ENCODE results near the gene EPHA10. TPM values are rescaled to one million over a fixed set of nuclear protein-coding genes. Genes with fewer than 3 reads are reported as not detected.
"Not testable (repeated sequence)": the region's sequence is repeated elsewhere in the genome, so short reads cannot be mapped to it uniquely, and the experiment has no call there.

Gene EPHA10
- polyA plus RNA-seq, 1 donor from 2014 or later = 39.4 TPM

GRCh38 chr1:37739222-37739621, 25.7 kb downstream of the EPHA10 start:
- TF ChIP-seq SMC3 (conservative IDR thresholded peaks at IDR 0.05; ENCODE audit: poor library complexity) = no peak
- TF ChIP-seq EZH2 (IDR thresholded peaks at IDR 0.05; ENCODE audit: borderline replicate concordance, insufficient read depth, low read length, poor library complexity, severe bottlenecking) = no peak
- no peak for TF ChIP-seq REST (IDR thresholded peaks at IDR 0.05; ENCODE audit: borderline replicate concordance)
- no peak for TF ChIP-seq TAF1 (IDR thresholded peaks at IDR 0.05; ENCODE audit: low read depth)
- no peak for TF ChIP-seq CTCF (IDR thresholded peaks at IDR 0.05; ENCODE audit: poor library complexity, severe bottlenecking)
- no peak for TF ChIP-seq RAD21 (conservative IDR thresholded peaks at IDR 0.05)
- TF ChIP-seq EP300 (conservative IDR thresholded peaks at IDR 0.05; ENCODE audit: poor library complexity, severe bottlenecking) = no peak
- TF ChIP-seq MXI1 (conservative IDR thresholded peaks at IDR 0.05; ENCODE audit: poor library complexity, severe bottlenecking) = no peak
- no peak for TF ChIP-seq POLR2AphosphoS5 (IDR thresholded peaks at IDR 0.05)
- no peaks in the 10 kb centered on the region for H3K79me2 ChIP-seq (replicated peaks; ENCODE audit: insufficient read depth, low read length)
- H4K20me1 ChIP-seq (ENCODE audit: insufficient read depth) = no peaks in the 10 kb centered on the region
- H3K9me2 ChIP-seq (ENCODE audit: insufficient read depth, low read length) = no peaks in the 10 kb centered on the region
- H3K4me3 ChIP-seq (ENCODE audit: low read length) = no peak overlapping the region
- H2AFZ ChIP-seq (ENCODE audit: low read depth, low read length) = no peak overlapping the region
- no peak overlapping the region for H3K27ac ChIP-seq (ENCODE audit: low read length)
- no peaks in the 10 kb centered on the region for H3K36me3 ChIP-seq (ENCODE audit: insufficient read depth, low read length)
- H3K27me3 ChIP-seq (ENCODE audit: insufficient read depth, low read depth, low read length) = no peaks in the 10 kb centered on the region
- H3K9ac ChIP-seq (ENCODE audit: low read length) = no peak overlapping the region
- H3F3A ChIP-seq (ENCODE audit: insufficient read depth, low read length, poor library complexity, severe bottlenecking) = no peaks in the 10 kb centered on the region
- no peak overlapping the region for H3K4me2 ChIP-seq (ENCODE audit: low read length)
- peaks cover 12% of the 10 kb centered on the region for H3K9me3 ChIP-seq (ENCODE audit: low read length)

GRCh38 chr1:37738619-37739018, 26.3 kb downstream of the EPHA10 start:
- peaks cover 12% of the 10 kb centered on the region for H3K9me3 ChIP-seq (ENCODE audit: low read length)
- not testable (repeated sequence) for H3K27me3 ChIP-seq (ENCODE audit: insufficient read depth, low read depth, low read length); H3K27ac ChIP-seq (ENCODE audit: low read length); H2AFZ ChIP-seq (ENCODE audit: low read depth, low read length); H3K36me3 ChIP-seq (ENCODE audit: insufficient read depth, low read length); H3K9ac ChIP-seq (ENCODE audit: low read length); H3K9me2 ChIP-seq (ENCODE audit: insufficient read depth, low read length); H3K79me2 ChIP-seq (replicated peaks; ENCODE audit: insufficient read depth, low read length); H3F3A ChIP-seq (ENCODE audit: insufficient read depth, low read length, poor library complexity, severe bottlenecking); H4K20me1 ChIP-seq (ENCODE audit: insufficient read depth); H3K4me2 ChIP-seq (ENCODE audit: low read length); H3K4me3 ChIP-seq (ENCODE audit: low read length)

GRCh38 chr1:37737975-37738374, 26.9 kb downstream of the EPHA10 start:
- H3K27me3 ChIP-seq (ENCODE audit: insufficient read depth, low read depth, low read length); H3K4me3 ChIP-seq (ENCODE audit: low read length); H2AFZ ChIP-seq (ENCODE audit: low read depth, low read length); H3F3A ChIP-seq (ENCODE audit: insufficient read depth, low read length, poor library complexity, severe bottlenecking); H3K79me2 ChIP-seq (replicated peaks; ENCODE audit: insufficient read depth, low read length); H3K9me2 ChIP-seq (ENCODE audit: insufficient read depth, low read length); H3K27ac ChIP-seq (ENCODE audit: low read length); H3K4me2 ChIP-seq (ENCODE audit: low read length); H4K20me1 ChIP-seq (ENCODE audit: insufficient read depth); H3K36me3 ChIP-seq (ENCODE audit: insufficient read depth, low read length); H3K9ac ChIP-seq (ENCODE audit: low read length): not testable (repeated sequence)
- H3K9me3 ChIP-seq (ENCODE audit: low read length) = peaks cover 12% of the 10 kb centered on the region
